NCI-H1092 treated with DMSO at 0.1 percent for 48 hours (cell line): ENCODE results near the gene GREM2.

ENCODE experiments used
- DNase-seq: peaks from one replicate; lab custom pipeline; 2025; lab: John Stamatoyannopoulos, UW

The GREM2 gene

GRCh38 chr1:240611619-240612480 lies at the start of gene GREM2:
Gene GREM2 (minus strand): TSS chr1:240612155. CDS start chr1:240493475, 118,680 bp downstream.
- peak; percentile 60 for DNase-seq

GRCh38 chr1:240658312-240658960 lies 46.5 kb upstream of the GREM2 start:
- no peak for DNase-seq

GRCh38 chr1:240656531-240656930 lies 44.6 kb upstream of the GREM2 start:
- no peak for DNase-seq

- DNase-seq = no peak
Measured at GRCh38 chr1:240652961-240653409, 41.0 kb upstream of the GREM2 start.

GRCh38 chr1:240652549-240652948 lies 40.6 kb upstream of the GREM2 start:
- no peak for DNase-seq

GRCh38 chr1:240650877-240651276 lies 38.9 kb upstream of the GREM2 start:
- DNase-seq = no peak

- no peak for DNase-seq
Measured at GRCh38 chr1:240649733-240650721, 38.1 kb upstream of the GREM2 start.

- DNase-seq = no peak
Measured at GRCh38 chr1:240646571-240647240, 34.8 kb upstream of the GREM2 start.

GRCh38 chr1:240644732-240645131 lies 32.8 kb upstream of the GREM2 start:
- DNase-seq = no peak

GRCh38 chr1:240635466-240636256 lies 23.7 kb upstream of the GREM2 start:
- DNase-seq = no peak

- no peak for DNase-seq
Measured at GRCh38 chr1:240630409-240630808, 18.5 kb upstream of the GREM2 start.

GRCh38 chr1:240621249-240621648 lies 9.3 kb upstream of the GREM2 start:
- DNase-seq = no peak

GRCh38 chr1:240619906-240620621 lies 8.1 kb upstream of the GREM2 start:
- no peak for DNase-seq

GRCh38 chr1:240619357-240619756 lies 7.4 kb upstream of the GREM2 start:
- no peak for DNase-seq

GRCh38 chr1:240618946-240619345 lies 7.0 kb upstream of the GREM2 start:
- no peak for DNase-seq

GRCh38 chr1:240616018-240616417 lies 4.1 kb upstream of the GREM2 start:
- DNase-seq = no peak

GRCh38 chr1:240613356-240614142 lies 1.6 kb upstream of the GREM2 start:
- no peak for DNase-seq

- no peak for DNase-seq
Measured at GRCh38 chr1:240612811-240613210, 856 bp upstream of the GREM2 start.

- DNase-seq = no peak
Measured at GRCh38 chr1:240611228-240611618, 732 bp downstream of the GREM2 start.
